Common myeloid progenitor, CD34-positive (primary cell): ENCODE data around the gene CA10.

Experiments
- CTCF ChIA-PET: fragments of 350-600 bp; sonication (Branson Sonifier 250); formaldehyde crosslinking; loops from one replicate; lab custom pipeline; 2021; ENCODE audit warnings: antibody characterized with exemption; lab: Charles Lee
- POLR2A ChIA-PET: fragments of 350-600 bp; sonication (Branson Sonifier 250); formaldehyde crosslinking; loops from one replicate; lab custom pipeline; 2021; ENCODE audit warnings: antibody characterized with exemption; lab: Charles Lee
- DNase-seq, 3 donors: peaks; one replicate each; pipeline versions ENCODE4 v3.0.0 to v3.0.0-alpha.2; 2013
- H3K27ac ChIP-seq, 2 experiments: 1 replicate in 1 of 2; 2 replicates in 1 of 2; pipeline ENCODE4 v1.7.0; 2013; ENCODE audit warnings: inconsistent platforms in 2 of 2, low read length in 2 of 2, mild to moderate bottlenecking in 2 of 2, low read depth in 1 of 2, moderate library complexity in 1 of 2; ENCODE audit not compliant: severe bottlenecking in 2 of 2, insufficient read depth in 1 of 2, poor library complexity in 1 of 2
- H3K27me3 ChIP-seq, 5 experiments: replicated peaks in 2 of 5; 1 replicate in 3 of 5; 2 replicates in 2 of 5; pipeline versions ENCODE4 v1.6.1 to v1.7.0; 2013; ENCODE audit warnings: low read length in 4 of 5, mild to moderate bottlenecking in 2 of 5, moderate library complexity in 2 of 5, inconsistent platforms in 1 of 5; ENCODE audit not compliant: insufficient read depth in 5 of 5, control insufficient read depth in 4 of 5
- H3K36me3 ChIP-seq, 4 experiments: 1 replicate in 2 of 4; 2 replicates in 2 of 4; pipeline versions ENCODE4 v1.6.1 to v1.7.0; 2013; ENCODE audit warnings: low read length in 3 of 4, control low read depth in 1 of 4, mild to moderate bottlenecking in 1 of 4; ENCODE audit not compliant: control insufficient read depth in 4 of 4, insufficient read depth in 4 of 4
- H3K4me1 ChIP-seq, 4 experiments: 1 replicate in 3 of 4; 2 replicates in 1 of 4; pipeline versions ENCODE4 v1.6.1 to v1.7.1; 2013; ENCODE audit warnings: low read length in 3 of 4, mild to moderate bottlenecking in 3 of 4, control low read depth in 1 of 4, inconsistent platforms in 1 of 4, moderate library complexity in 1 of 4; ENCODE audit not compliant: control insufficient read depth in 4 of 4, insufficient read depth in 4 of 4; ENCODE audit errors: control extremely low read depth in 1 of 4
- H3K4me3 ChIP-seq, 7 experiments: 1 replicate in 4 of 7; 2 replicates in 3 of 7; pipeline versions ENCODE4 v1.5.1 to v1.7.0; 2013; ENCODE audit warnings: mild to moderate bottlenecking in 7 of 7, low read length in 6 of 7, moderate library complexity in 6 of 7, inconsistent platforms in 2 of 7, low read depth in 2 of 7, control low read depth in 1 of 7; ENCODE audit not compliant: insufficient read depth in 4 of 7, control insufficient read depth in 1 of 7; ENCODE audit errors: extremely low read depth in 1 of 7
- H3K9me3 ChIP-seq, 5 experiments: 1 replicate in 4 of 5; 2 replicates in 1 of 5; pipeline versions ENCODE4 v1.6.1 to v1.7.1; 2013; ENCODE audit warnings: low read length in 4 of 5, mild to moderate bottlenecking in 2 of 5, inconsistent platforms in 1 of 5, low read depth in 1 of 5, moderate library complexity in 1 of 5; ENCODE audit not compliant: control insufficient read depth in 4 of 5, insufficient read depth in 2 of 5; ENCODE audit errors: control extremely low read depth in 1 of 5
- WGBS: methylation state at CpG from one replicate; pipeline ENCODE4 v1.1.5; 2013; ENCODE audit not compliant: insufficient coverage; 5-methylcytosine and 5-hydroxymethylcytosine counted together

The CA10 gene

DNA sequence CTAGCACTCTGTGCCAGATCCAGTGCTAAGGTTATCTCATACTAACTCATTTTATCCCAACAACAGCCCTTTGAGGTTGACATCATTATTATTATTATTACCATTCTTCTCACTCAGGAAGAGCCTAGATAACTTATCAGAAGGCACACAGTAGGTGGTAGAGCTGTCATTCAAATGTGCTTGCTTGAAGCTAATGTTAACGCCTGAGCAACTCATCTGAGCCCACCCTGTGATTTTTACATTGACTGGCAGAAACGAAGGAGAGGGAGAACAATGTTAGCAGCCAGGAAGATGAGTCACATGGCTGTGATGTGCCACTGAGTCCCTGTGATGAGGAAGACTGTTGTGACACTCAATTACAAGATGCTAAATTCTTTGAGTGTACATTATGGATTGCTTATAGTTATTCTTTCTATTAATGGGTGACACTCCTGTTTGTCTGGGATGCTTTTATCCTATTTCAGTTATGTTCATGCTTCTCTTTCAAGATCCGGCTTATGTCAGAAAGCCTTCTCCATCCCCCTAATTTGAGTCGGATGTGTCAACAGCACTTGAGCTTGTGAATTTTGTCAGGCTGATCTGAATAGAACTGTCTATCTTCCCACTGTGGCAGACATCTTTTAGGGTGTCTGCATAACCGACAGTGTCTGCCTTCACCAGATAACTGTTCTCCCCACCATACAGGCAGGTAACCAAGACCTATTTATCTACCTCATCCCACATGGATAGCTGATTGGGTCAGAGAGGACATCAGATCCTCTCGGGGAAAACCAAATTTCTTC, 426.4 kb downstream of the CA10 start:
- no peaks in the 10 kb centered on the region for H3K36me3 ChIP-seq
- DNase-seq, result no peak
- CTCF ChIA-PET, result no interaction called here
- 70% methylated on average over 5 of the region's 6 CpGs for WGBS
- H3K27me3 ChIP-seq, result peaks cover 0 to 7% (median 3%) of the 10 kb centered on the region in 5 experiments
- H3K27ac ChIP-seq, result no peak overlapping the region
- H3K9me3 ChIP-seq, result peaks cover 0 to 2% (median 0%) of the 10 kb centered on the region in 5 experiments
- no peak overlapping the region for H3K4me3 ChIP-seq
- POLR2A ChIA-PET, result interaction anchor here (0.6 kb wide), 1 partner anchor 97 kb away, joined by 3 read pairs; no protein-coding TSS in a partner anchor
- no peaks in the 10 kb centered on the region for H3K4me1 ChIP-seq

DNA sequence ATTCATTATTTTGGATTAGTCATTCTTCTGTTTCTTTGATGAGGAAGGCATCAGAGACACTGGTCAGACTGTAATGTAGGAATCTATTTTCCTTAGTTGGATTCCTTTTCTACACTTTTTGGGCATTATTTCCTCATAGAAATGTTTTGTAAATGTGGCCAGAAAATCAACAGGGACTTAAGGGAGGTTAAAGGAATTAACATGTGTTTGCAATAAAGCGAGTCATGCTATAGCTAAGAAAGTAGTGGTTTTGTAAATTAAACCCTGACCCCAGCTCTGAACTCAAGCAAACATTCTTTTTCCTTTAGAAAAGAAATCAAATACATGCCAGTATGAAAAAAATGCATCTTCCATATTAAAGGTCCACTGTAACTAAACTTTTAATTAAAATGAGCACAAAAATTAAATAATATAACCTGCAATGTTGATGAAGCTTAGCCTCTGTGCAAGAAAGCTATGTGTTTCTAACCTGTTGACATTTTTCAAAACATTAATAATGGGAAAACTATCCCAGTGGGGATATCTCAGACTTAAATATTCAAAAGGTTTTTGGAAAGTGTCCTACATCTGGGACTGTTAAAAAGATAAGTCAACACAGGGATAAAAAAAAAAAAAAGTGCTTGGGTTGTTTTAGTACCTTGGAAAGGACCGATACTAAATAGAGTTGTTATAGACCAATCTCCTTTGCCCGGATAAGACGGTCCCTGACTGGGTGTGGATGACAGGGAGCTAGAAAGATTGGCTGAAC, 428.0 kb downstream of the CA10 start:
- Histone ChIP-seq H3K9me3 (peaks cover 0 to 2% (median 0%) of the 10 kb centered on the region in 5 experiments), H3K4me3 (no peak overlapping the region), H3K27ac (no peak overlapping the region), H3K36me3 (no peaks in the 10 kb centered on the region), H3K4me1 (no peaks in the 10 kb centered on the region), H3K27me3 (peaks cover 0 to 7% (median 3%) of the 10 kb centered on the region in 5 experiments)
- DNase-seq, result no peak
- ChIA-PET POLR2A (no interaction called here), CTCF (no interaction called here)
- WGBS, result 93% methylated on average over 3 of the region's 4 CpGs

- H3K4me3 ChIP-seq, result no peak overlapping the region
- CTCF ChIA-PET, result interaction anchor here (1.3 kb wide), 1 partner anchor 11 kb away, joined by 3 read pairs; no protein-coding TSS in a partner anchor
- H3K9me3 ChIP-seq, result no peaks in the 10 kb centered on the region
- H3K36me3 ChIP-seq, result no peaks in the 10 kb centered on the region
- no peak overlapping the region for H3K27ac ChIP-seq
- WGBS, result 79% methylated on average over 2 of the region's 3 CpGs
- POLR2A ChIA-PET, result no interaction called here
- no peaks in the 10 kb centered on the region for H3K4me1 ChIP-seq
- DNase-seq, result no peak
- H3K27me3 ChIP-seq, result no peaks in the 10 kb centered on the region
Measured at GRCh38 chr17:51725185-51725584, 433.3 kb downstream of the CA10 start.

GRCh38 chr17:51724043-51724580, 434.4 kb downstream of the CA10 start:
- Histone ChIP-seq H3K4me3 (no peak overlapping the region), H3K27me3 (no peaks in the 10 kb centered on the region), H3K4me1 (no peaks in the 10 kb centered on the region), H3K36me3 (no peaks in the 10 kb centered on the region), H3K9me3 (no peaks in the 10 kb centered on the region), H3K27ac (no peak overlapping the region)
- DNase-seq, result no peak
- WGBS, result 100% methylated on average over 1 of the region's 1 CpG
- CTCF ChIA-PET, result interaction anchor here (0.6 to 1.3 kb wide), 2 partner anchors 10 to 13 kb away, joined by 3 read pairs; no protein-coding TSS in a partner anchor
- POLR2A ChIA-PET, result no interaction called here

- CTCF ChIA-PET, result no interaction called here
- WGBS, result 90% methylated on average over 1 of the region's 1 CpG
Measured at GRCh38 chr17:51722994-51723393, 435.5 kb downstream of the CA10 start.

GRCh38 chr17:51721730-51722129, 436.8 kb downstream of the CA10 start:
- 100% methylated on average over 3 of the region's 5 CpGs for WGBS
- no peak overlapping the region for H3K4me3 ChIP-seq
- no peaks in the 10 kb centered on the region for H3K4me1 ChIP-seq
- H3K9me3 ChIP-seq, result no peaks in the 10 kb centered on the region
- H3K36me3 ChIP-seq, result no peaks in the 10 kb centered on the region
- H3K27me3 ChIP-seq, result no peaks in the 10 kb centered on the region
- no peak overlapping the region for H3K27ac ChIP-seq
- ChIA-PET POLR2A (no interaction called here), CTCF (no interaction called here)
- DNase-seq, result no peak

More at GRCh38 chr17:51722994-51723393, 435.5 kb downstream of the CA10 start:
- no peaks in the 10 kb centered on the region for H3K36me3 ChIP-seq
- no peaks in the 10 kb centered on the region for H3K4me1 ChIP-seq
- no peak overlapping the region for H3K27ac ChIP-seq
- POLR2A ChIA-PET, result no interaction called here
- DNase-seq, result no peak
- H3K4me3 ChIP-seq, result no peak overlapping the region
- no peaks in the 10 kb centered on the region for H3K9me3 ChIP-seq
- no peaks in the 10 kb centered on the region for H3K27me3 ChIP-seq

GRCh38 chr17:51720439-51720838, 438.1 kb downstream of the CA10 start:
- H3K27ac ChIP-seq, result no peak overlapping the region
- H3K4me1 ChIP-seq, result no peaks in the 10 kb centered on the region
- H3K36me3 ChIP-seq, result no peaks in the 10 kb centered on the region
- DNase-seq, result no peak
- POLR2A ChIA-PET, result no interaction called here
- H3K4me3 ChIP-seq, result no peak overlapping the region
- CTCF ChIA-PET, result no interaction called here
- H3K9me3 ChIP-seq, result no peaks in the 10 kb centered on the region
- no peaks in the 10 kb centered on the region for H3K27me3 ChIP-seq
